ENCODE measurements around the gene GPR157. TPM values are rescaled to one million over a fixed set of nuclear protein-coding genes. Genes with fewer than 3 reads are reported as not detected.
"Not testable (repeated sequence)": the region's sequence is repeated elsewhere in the genome, so short reads cannot be mapped to it uniquely, and the experiment has no call there.

The GPR157 gene
- total RNA-seq, 1 experiment from 2014 or later = 4.2 TPM

- no peak for DNase-seq (ENCODE audit: low spot score)
Observed at GRCh38 chr1:9146156-9146555, 17.3 kb upstream of the GPR157 start.

- no peak for DNase-seq (ENCODE audit: low spot score)
Observed at GRCh38 chr1:9145714-9146113, 16.8 kb upstream of the GPR157 start.

- peak; percentile 57 for DNase-seq (ENCODE audit: low spot score)
Observed at GRCh38 chr1:9145021-9145668, 16.2 kb upstream of the GPR157 start.

GRCh38 chr1:9144494-9144893 is 15.6 kb upstream of the GPR157 start:
- not testable (repeated sequence) for DNase-seq (ENCODE audit: low spot score)

- no peak for DNase-seq (ENCODE audit: low spot score)
Observed at GRCh38 chr1:9143250-9143649, 14.3 kb upstream of the GPR157 start.

- DNase-seq (ENCODE audit: low spot score) = no peak
Observed at GRCh38 chr1:9139930-9140329, 11.0 kb upstream of the GPR157 start.

- DNase-seq (ENCODE audit: low spot score) = no peak
Observed at GRCh38 chr1:9136932-9137331, 8.0 kb upstream of the GPR157 start.

GRCh38 chr1:9135073-9135836 is 6.4 kb upstream of the GPR157 start:
- no peak for DNase-seq (ENCODE audit: low spot score)

- DNase-seq (ENCODE audit: low spot score) = no peak
Observed at GRCh38 chr1:9133870-9134585, 5.1 kb upstream of the GPR157 start.

- peak; percentile 33 for DNase-seq (ENCODE audit: low spot score)
Observed at GRCh38 chr1:9129266-9130041, 552 bp upstream of the GPR157 start.

- no peak for DNase-seq (ENCODE audit: low spot score)
Observed at GRCh38 chr1:9128166-9128519, 759 bp downstream of the GPR157 start.

- no peak for DNase-seq (ENCODE audit: low spot score)
Observed at GRCh38 chr1:9127395-9128165, 1.3 kb downstream of the GPR157 start.

- DNase-seq (ENCODE audit: low spot score) = no peak
Observed at GRCh38 chr1:9126511-9126910, 2.4 kb downstream of the GPR157 start.

GRCh38 chr1:9125847-9126246 is 3.1 kb downstream of the GPR157 start:
- DNase-seq (ENCODE audit: low spot score) = not testable (repeated sequence)

GRCh38 chr1:9125325-9125724 is 3.6 kb downstream of the GPR157 start:
- no peak for DNase-seq (ENCODE audit: low spot score)

- not testable (repeated sequence) for DNase-seq (ENCODE audit: low spot score)
Observed at GRCh38 chr1:9124389-9124788, 4.5 kb downstream of the GPR157 start.

GRCh38 chr1:9123665-9124064 is 5.2 kb downstream of the GPR157 start:
- not testable (repeated sequence) for DNase-seq (ENCODE audit: low spot score)

- no peak for DNase-seq (ENCODE audit: low spot score)
Observed at GRCh38 chr1:9121496-9122409, 7.1 kb downstream of the GPR157 start.

- DNase-seq (ENCODE audit: low spot score) = no peak
Observed at GRCh38 chr1:9120312-9120958, 8.5 kb downstream of the GPR157 start.

- DNase-seq (ENCODE audit: low spot score) = no peak
Observed at GRCh38 chr1:9119745-9120144, 9.2 kb downstream of the GPR157 start.
